Amniotic stem cell (primary cell): ENCODE measurements around the gene IL4I1.
A peak's percentile ranks its signal among the peaks of the same experiment; 100 is the strongest.

Experiments used
- DNase-seq: peaks from one replicate; lab custom pipeline; 2025; lab: John Stamatoyannopoulos, UW

The IL4I1 gene

DNA sequence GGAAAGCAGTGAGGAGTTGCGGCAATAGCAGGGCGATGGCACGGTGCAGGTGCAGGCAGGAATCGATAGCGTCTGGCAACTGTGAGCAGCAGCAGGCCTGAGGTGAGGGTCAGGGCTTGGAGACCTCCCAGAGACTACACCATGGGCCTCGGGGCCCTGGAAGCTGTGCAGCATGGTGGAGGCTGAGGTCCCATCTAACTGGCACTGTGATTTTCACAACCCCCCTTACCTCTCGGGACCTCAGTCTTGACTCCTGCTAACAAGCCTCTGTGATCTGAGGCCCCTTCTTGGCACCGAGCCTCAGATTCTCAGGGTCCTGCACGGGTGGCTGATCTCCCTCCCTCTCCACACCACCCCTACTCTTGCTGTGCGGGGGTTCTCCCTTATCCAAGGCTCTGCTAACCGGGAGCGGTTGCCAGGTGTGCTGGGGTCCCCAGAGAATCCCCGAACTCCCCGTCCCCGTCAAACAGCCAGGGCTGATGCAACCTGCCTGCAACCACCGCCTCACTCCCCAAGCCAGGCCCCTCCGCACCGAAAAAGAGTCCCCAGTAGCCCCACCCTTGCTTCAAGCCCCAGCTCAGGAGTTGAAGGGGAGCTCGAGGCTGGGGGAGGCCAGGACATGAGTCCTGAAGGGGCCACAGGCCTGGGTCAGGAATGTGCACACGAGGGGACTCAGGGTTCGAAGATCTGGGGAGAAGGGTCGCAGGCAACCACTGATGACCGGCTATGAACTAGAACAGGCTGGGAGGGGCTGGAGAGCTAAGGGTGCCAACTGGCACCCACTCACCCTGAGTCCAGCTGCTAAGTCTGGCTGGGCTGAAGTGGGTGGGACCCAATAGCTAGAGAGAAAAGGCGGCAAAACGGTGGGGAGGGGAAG is 27.6 kb upstream of the IL4I1 start:
- DNase-seq, result no peak

DNA sequence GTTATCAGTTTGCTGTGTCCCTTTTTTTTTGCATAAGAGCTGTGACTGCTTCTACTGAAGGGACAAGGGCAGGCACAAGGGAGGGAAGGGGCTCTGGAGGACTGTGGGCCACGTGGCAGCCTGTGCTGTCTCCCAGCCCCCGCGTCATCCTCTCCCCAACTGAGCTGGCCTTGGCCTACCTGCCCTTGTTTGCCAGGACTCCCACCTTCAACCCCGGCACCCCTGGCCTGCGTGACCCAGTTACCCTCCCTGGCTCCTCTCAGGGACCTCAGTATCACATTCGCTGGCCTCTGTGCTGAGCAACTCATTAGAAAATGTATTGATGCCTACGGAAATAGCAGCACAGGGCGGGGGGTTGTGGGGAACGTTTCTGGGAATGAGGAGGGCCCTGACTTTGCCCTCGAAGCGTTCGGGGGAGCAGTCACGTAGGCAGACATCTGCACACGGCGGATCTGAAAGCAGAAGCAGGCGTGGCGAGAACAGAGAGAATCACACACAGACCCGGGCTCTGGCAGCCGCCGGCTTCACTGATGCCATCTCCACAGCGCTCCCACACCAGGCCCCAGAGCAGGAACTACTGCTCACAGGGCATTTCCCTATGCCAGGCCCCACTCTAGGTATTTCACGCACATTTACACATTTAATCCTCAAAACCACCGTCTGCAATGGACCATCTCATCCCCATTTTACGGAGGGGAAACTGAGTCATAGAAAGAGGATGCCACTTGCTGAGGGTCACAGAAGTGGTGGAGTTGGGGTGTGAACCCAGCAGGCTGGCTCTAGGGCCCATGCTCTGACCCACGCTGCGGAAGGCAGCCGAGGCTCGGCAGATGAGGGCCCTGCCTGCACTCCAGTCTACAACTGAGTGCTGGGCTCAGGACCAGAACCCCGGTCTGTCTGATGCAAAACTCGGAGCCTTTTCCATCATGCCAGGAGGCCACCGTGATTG is 26.6 kb upstream of the IL4I1 start:
- DNase-seq, result no peak

DNA sequence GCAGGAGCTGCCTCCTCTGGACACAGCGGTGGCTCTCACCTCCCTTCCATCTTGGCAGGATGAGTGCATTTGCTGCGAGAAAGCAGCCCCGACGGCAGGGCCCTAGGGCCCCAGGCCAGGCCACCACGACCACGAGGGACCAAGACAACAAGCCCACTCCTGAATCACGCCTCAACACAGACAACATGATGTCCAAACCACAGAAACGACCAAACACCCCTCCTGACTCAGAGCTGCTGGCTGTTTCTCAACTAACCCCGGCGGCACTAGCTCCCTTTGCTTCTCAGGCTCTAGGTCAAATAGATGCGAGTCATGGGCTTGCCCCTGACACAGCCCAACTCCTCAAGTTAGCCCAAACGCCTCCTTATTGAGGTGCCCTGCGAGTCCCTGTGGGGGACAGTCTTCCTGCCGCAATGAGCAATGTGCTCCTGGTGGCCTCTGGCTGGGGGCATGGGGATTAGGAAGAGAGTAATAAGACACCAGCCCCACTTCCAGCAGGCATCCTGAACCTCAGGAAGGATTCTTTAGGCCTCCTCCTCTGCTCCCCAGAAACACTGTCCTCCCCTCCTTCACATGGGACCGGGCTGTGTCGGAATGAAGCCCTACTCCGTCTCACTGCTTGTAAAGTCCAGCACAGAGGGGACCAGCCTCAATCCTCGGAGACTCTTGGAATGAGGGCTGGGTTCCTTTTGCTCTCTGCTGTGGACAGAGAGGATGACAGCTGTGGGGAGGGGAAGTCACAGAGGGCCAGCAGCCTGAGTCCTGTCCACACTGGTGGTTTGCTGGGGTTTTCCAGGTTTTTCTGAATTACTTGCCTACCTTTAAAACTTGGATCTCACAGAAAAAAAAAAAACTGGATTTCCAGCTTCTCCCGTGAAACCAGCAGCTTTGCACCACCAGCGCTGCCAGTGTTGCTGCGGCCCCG is 25.4 kb upstream of the IL4I1 start:
- DNase-seq, result peak; percentile 3

DNA sequence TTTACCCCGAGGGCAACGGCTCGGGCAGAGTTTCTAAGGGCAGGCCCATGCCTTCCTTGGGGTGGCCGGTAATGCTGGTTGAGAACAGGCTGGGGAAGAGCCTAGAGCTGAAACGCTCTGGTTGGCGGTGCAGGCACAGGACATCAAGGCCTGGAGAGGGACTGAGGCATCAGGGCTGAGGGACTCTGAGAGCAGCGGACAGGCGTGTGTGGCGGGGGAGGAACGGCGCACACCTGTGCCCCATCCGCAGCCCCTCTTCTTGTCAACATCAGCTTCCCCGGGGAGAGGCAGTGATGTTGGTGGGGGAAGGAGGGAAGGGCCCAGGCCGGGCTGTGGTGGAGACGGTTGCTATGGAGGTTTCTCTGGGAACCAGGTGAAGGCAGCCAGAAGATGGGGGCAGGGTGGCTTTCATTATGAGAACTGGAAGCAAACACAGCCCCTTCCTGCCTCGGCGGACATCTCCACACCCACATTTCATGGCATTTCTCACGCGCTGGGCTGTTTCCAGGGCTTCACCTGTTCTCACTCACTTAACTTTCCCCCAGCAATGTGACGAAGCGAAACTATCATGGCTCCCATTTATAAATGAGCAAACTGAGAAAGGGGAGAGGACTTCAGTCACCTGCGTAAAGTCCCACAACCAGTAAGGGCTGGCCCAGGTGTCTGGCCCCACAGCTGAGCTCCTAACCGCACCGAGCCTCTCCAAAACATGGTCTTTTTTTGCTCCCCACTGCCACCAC is 24.1 kb upstream of the IL4I1 start:
- DNase-seq, result no peak

GRCh38 chr19:49918089-49918488 is 21.4 kb upstream of the IL4I1 start:
- DNase-seq, result no peak

GRCh38 chr19:49916839-49917733 is 20.4 kb upstream of the IL4I1 start:
- DNase-seq, result no peak

GRCh38 chr19:49915271-49915670 is 18.6 kb upstream of the IL4I1 start:
- no peak for DNase-seq

DNA sequence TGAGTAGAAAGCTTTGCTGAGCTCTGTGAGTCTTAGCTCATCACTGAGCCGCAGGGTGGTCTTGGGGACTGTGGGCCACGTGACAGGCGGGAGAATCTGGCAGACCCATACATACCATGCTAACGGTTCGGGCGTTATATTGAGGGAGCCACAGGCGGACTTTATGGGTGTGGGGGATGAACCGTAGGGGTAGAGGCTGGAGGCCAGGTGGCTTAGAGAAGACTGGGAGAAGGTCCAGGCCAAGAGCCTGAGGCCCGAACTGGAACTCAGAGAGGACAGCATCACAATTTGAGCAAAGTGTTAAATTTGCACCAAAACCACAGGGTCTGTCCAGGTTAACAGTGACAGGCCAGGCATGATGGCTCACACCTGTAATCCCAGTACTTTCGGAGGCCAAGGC is 17.0 kb upstream of the IL4I1 start:
- no peak for DNase-seq

DNA sequence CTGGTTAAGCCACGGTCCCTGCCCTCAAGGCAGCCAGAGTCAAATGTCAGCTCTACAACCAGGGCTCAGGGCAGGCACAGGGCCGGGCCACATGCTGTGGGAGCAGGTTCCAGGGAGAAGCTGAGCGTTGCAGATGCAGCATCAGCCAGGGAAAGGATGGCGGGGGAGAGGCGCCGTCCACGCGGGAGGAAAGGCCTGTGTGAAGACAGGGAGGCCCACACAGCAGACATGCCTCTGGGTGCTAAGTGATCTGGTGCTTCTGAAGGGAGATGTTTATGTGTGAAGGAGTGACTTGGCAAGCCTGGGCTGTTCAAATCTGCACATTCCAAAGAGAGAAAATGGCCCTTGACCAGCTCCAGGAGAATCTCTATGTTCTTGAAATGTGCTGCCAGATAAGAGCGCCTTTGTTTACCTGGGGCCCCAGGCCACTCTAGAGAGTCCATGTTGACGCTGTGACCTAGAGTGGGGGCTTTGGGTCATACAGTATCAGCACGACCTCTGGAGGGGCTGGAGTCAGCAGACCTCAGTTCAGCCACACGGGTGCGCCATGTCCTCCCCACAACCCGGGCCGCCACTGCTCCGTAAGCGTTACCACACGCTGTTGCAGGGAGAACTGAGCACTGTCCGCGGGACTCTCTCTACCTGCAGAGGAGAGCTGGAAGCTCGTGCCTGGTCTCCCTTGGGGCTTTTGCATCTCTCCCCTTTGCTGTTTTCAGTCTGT is 16.4 kb upstream of the IL4I1 start:
- no peak for DNase-seq

GRCh38 chr19:49911381-49912145 is 14.9 kb upstream of the IL4I1 start:
- DNase-seq, result no peak

GRCh38 chr19:49910179-49910578 is 13.5 kb upstream of the IL4I1 start:
- no peak for DNase-seq

- DNase-seq, result no peak
Observed at GRCh38 chr19:49908480-49909420, 12.1 kb upstream of the IL4I1 start.

DNA sequence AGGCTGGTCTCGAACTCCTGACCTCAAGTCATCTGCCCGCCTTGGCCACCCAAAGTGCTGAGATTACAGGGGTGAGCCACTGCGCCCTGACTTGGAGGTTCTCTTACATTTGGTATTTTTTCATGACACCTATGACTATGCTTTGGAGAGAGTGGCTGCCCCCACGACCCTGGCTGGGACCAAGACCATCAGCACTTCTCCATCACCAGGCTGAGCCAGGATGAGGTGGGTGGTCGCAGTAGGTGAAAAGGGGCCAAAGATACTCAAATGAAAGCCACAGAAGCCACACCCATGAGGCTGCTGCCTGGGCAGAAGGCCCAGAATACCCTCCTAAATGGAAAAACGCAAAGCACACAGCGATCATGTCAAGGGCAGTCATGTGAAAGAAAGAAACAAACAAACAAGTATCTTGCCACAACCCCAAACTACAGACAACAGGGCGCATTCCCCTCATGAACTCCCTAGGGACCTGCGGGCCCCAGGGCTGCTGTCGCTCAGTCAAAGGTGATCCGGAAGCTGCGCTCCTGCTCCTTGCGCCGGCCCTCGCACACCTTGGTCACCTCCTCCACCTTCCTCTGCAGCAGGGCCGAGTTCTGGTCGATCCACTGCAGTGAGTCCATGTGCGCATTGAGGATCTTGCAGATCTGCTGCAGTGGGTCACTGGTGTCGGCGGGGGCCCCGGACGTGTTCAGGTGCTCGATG is 11.2 kb upstream of the IL4I1 start:
- DNase-seq, result no peak

DNA sequence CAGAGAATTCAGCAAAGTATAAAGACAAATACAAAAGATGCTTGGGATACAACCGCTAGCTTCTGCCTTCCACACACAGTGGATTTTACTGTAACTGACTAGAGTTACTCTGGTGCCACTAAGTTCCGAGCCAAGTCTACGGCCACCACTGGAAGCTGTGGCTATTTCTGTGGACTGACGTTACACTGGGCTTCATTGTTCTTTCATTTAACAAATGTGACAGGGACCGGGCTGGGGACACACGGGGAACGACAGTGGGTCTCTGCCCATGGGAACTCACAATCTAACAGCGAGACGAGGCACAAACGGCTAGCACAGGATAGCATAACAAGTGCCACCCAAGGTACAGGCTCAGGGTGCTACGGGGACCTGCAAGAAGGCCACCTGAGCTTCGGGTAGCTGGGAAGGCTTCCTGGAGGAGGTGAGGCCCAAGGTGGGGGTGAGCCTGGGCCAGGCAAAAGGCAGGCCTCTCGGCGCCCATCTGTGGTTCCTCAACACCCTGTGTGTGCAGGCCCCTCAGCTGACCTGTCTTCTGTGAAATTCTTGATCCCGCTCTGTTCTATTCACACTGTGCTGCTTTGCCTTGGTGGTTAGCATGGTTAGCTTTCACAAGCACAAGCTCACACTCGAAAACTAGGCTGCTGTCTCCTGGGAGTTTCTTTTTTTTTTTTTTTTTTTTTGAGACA is 10.3 kb upstream of the IL4I1 start:
- DNase-seq, result no peak

DNA sequence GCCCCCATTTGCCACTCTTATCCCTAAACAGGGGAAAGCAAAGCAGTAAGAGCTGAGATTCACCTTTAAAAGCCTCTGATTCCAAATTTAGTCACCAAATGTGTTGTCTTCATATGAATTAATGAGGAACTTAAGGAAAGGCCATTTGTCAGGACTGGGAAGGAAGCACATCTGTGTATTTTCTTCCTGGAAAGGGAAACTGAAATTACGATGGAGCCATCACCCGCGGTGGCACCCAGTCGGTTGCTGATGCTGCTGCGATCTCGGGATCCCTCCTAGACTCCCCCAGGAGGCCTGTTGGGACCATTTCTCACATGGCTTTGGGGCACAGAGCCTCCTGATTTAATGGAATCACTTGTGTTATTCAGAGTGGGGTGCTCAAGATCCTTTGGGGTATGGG is 7.4 kb upstream of the IL4I1 start:
- DNase-seq, result no peak

GRCh38 chr19:49895566-49896297 is 955 bp downstream of the IL4I1 start:
- DNase-seq, result no peak
